Body of pancreas (tissue), 4 donors: ENCODE measurements around the gene FAM222B. TPM values are rescaled to one million over a fixed set of nuclear protein-coding genes. Genes with fewer than 3 reads are reported as not detected.

Experiments used
- ATAC-seq: fragments of 150-250 bp; one replicate; pipeline ENCODE4 v1.9.1; 2016
- DNase-seq, 4 donors: peaks; one replicate each; pipeline ENCODE4 v3.0.0-alpha.2; 2019
- H3K27ac ChIP-seq, 4 donors: fragments of 200-600 bp; sonication (generic); 1 replicate in 3 of 4; 2 replicates in 1 of 4; pipeline versions ENCODE4 v1.5.1 to v1.6.1; 2016 to 2019; ENCODE audit warnings: mild to moderate bottlenecking in 1 of 4, mixed read lengths in 1 of 4, moderate library complexity in 1 of 4
- H3K27me3 ChIP-seq, 2 donors: fragments of 200-600 bp; sonication (generic); one replicate each; pipeline ENCODE4 v1.6.0; 2016; ENCODE audit warnings: mild to moderate bottlenecking in 1 of 2
- H3K36me3 ChIP-seq, 2 donors: fragments of 200-600 bp; sonication (generic); replicated peaks in 1 of 2; 2 replicates each; pipeline ENCODE4 v1.5.1; 2016; ENCODE audit warnings: low read depth in 2 of 2; ENCODE audit not compliant: insufficient read depth in 1 of 2
- H3K4me1 ChIP-seq: fragments of 200-600 bp; sonication (generic); one replicate; pipeline ENCODE4 v1.6.0; 2016
- H3K4me3 ChIP-seq, 2 donors: fragments of 200-600 bp; sonication (generic); 1 replicate in 1 of 2; 2 replicates in 1 of 2; pipeline ENCODE4 v1.5.1; 2016 to 2019
- H3K9me3 ChIP-seq, 3 donors: fragments of 200-600 bp; sonication (generic); 1 replicate in 2 of 3; 2 replicates in 1 of 3; pipeline ENCODE4 v1.5.1; 2016
- CTCF ChIP-seq, 7 experiments: fragments of 450-650 bp in 4 of 7; fragments of 200-600 bp in 3 of 7; sonication (generic) in 3 of 7; IDR thresholded peaks; one replicate each; pipeline ENCODE4 v1.5.1; 2016 to 2019; ENCODE audit warnings: antibody characterized with exemption in 7 of 7
- POLR2A ChIP-seq, 3 donors: fragments of 450-650 bp; IDR thresholded peaks; one replicate each; pipeline ENCODE4 v1.6.1; 2016; ENCODE audit warnings: antibody characterized with exemption in 3 of 3, mild to moderate bottlenecking in 2 of 3
- WGBS, 2 donors: methylation state at CpG; one replicate each; pipeline ENCODE4 v1.1.5; 2017; 5-methylcytosine and 5-hydroxymethylcytosine counted together
- intact Hi-C: fragments of 100-400 bp; cut with DNase I; formaldehyde crosslinking; loops from one replicate; pipeline ENCODE4 v1.15.1; 2023
- total RNA-seq, 2 donors: library from RNA; depleted of rRNA; stranded (reverse); fragments of >200 nt; gene quantifications; one replicate each; pipeline ENCODE4 v1.1.0, GENCODE V29; 2016

Gene FAM222B
- total RNA-seq, 2 donors from 2014 or later = 9.9 to 15.3 TPM

- WGBS, 2 donors = 85 to 94% methylated on average over 3 to 7 of the region's 7 CpGs
- Histone ChIP-seq H3K27ac (no peak overlapping the region), H3K36me3 (peaks cover 0 to 2% of the 10 kb centered on the region in 2 donors), H3K4me1 (peaks cover 15% of the 10 kb centered on the region), H3K9me3 (no peaks in the 10 kb centered on the region), H3K4me3 (no peak overlapping the region), H3K27me3 (no peaks in the 10 kb centered on the region)
- ATAC-seq (no peak), DNase-seq (no peak)
- TF ChIP-seq POLR2A (IDR thresholded peaks at IDR 0.05) (no peak), CTCF (IDR thresholded peaks at IDR 0.05) (no peak)
- intact Hi-C loops = no loop called here
Observed at GRCh38 chr17:28888832-28889231, 46.2 kb upstream of the FAM222B start.

GRCh38 chr17:28887871-28888471 is 45.4 kb upstream of the FAM222B start:
- no peak for DNase-seq
- intact Hi-C loops = no loop called here
- 78 to 93% methylated on average over 7 to 12 of the region's 12 CpGs for WGBS, 2 donors
- ATAC-seq = no peak
- H3K9me3 ChIP-seq = no peaks in the 10 kb centered on the region
- peaks cover 0 to 2% of the 10 kb centered on the region in 2 donors for H3K36me3 ChIP-seq
- no peaks in the 10 kb centered on the region for H3K27me3 ChIP-seq
- H3K4me1 ChIP-seq = peaks cover 6% of the 10 kb centered on the region
- H3K4me3 ChIP-seq = no peak overlapping the region
- H3K27ac ChIP-seq = no peak overlapping the region
- TF ChIP-seq CTCF (IDR thresholded peaks at IDR 0.05) (no peak), POLR2A (IDR thresholded peaks at IDR 0.05) (no peak)

- peaks cover 9 to 18% of the 10 kb centered on the region in 2 donors for H3K36me3 ChIP-seq
- H3K9me3 ChIP-seq = no peaks in the 10 kb centered on the region
- TF ChIP-seq CTCF (IDR thresholded peaks at IDR 0.05) (no peak), POLR2A (IDR thresholded peaks at IDR 0.05) (no peak)
- no peak for ATAC-seq
- H3K27me3 ChIP-seq = no peaks in the 10 kb centered on the region
- no peak for DNase-seq
- no peak overlapping the region for H3K4me3 ChIP-seq
- H3K4me1 ChIP-seq = no peaks in the 10 kb centered on the region
- H3K27ac ChIP-seq = no peak overlapping the region
- WGBS, 2 donors = 85 to 100% methylated on average over 1 to 10 of the region's 10 CpGs
- intact Hi-C loops = no loop called here
Observed at GRCh38 chr17:28885951-28886350, 43.4 kb upstream of the FAM222B start.

- intact Hi-C loops = no loop called here
- no peak for DNase-seq
- no peaks in the 10 kb centered on the region for H3K27me3 ChIP-seq
- H3K36me3 ChIP-seq = peaks cover 11 to 19% of the 10 kb centered on the region in 2 donors
- no peaks in the 10 kb centered on the region for H3K4me1 ChIP-seq
- 86 to 91% methylated on average over 4 of the region's 4 CpGs for WGBS, 2 donors
- ATAC-seq = no peak
- H3K4me3 ChIP-seq = no peak overlapping the region
- no peaks in the 10 kb centered on the region for H3K9me3 ChIP-seq
- TF ChIP-seq CTCF (IDR thresholded peaks at IDR 0.05) (no peak), POLR2A (IDR thresholded peaks at IDR 0.05) (no peak)
- no peak overlapping the region for H3K27ac ChIP-seq
Observed at GRCh38 chr17:28885363-28885762, 42.8 kb upstream of the FAM222B start.
